Endothelial cell of umbilical vein (primary cell): Measurements from ENCODE around the gene TMEM254. TPM values are rescaled to one million over a fixed set of nuclear protein-coding genes. Genes with fewer than 3 reads are reported as not detected.

ENCODE experiments used
- BruUV-seq: library from RNA; stranded (reverse); fragments of 400-500 nt; replicated peaks from 2 replicates; lab custom pipeline; 2021; lab: Mats Ljungman, UMichigan
- CTCF ChIA-PET: fragments of 300-600, 350-600 bp; sonication (Branson Sonifier 250); formaldehyde crosslinking; loops from one replicate; lab custom pipeline; 2021; ENCODE audit warnings: antibody characterized with exemption, inconsistent platforms; lab: Charles Lee
- POLR2A ChIA-PET: fragments of 300-600, 350-600 bp; sonication (Branson Sonifier 250); formaldehyde crosslinking; loops from one replicate; lab custom pipeline; 2021; ENCODE audit warnings: antibody characterized with exemption, inconsistent platforms; lab: Charles Lee
- DNase-seq: peaks from one replicate; pipeline ENCODE4 v3.0.0-alpha.2; 2011; ENCODE audit warnings: low read depth, low spot score
- FAIRE-seq: peaks from 2 replicates; lab custom pipeline; 2011; peaks lifted over from hg19 to GRCh38; lab: Jason Lieb, UNC
- H2AFZ ChIP-seq: 2 replicates; pipeline ENCODE4 v1.6.0; 2012; ENCODE audit warnings: low read depth, low read length, control low read depth, inconsistent platforms
- H3K27ac ChIP-seq: 2 replicates; pipeline ENCODE4 v1.5.1; 2011; ENCODE audit warnings: low read depth, mild to moderate bottlenecking, control low read depth, low read length, moderate library complexity; ENCODE audit not compliant: insufficient read depth
- H3K27me3 ChIP-seq, 2 experiments: 2 replicates each; pipeline versions ENCODE4 v1.6.0 to v1.6.1; 2011; ENCODE audit warnings: low read length in 2 of 2, mixed read lengths in 1 of 2; ENCODE audit not compliant: control insufficient read depth in 2 of 2, insufficient read depth in 2 of 2
- H3K36me3 ChIP-seq, 2 experiments: 2 replicates in 1 of 2; 3 replicates in 1 of 2; pipeline ENCODE4 v1.5.1; 2011; ENCODE audit warnings: low read length in 2 of 2, mild to moderate bottlenecking in 1 of 2, moderate library complexity in 1 of 2; ENCODE audit not compliant: control insufficient read depth in 2 of 2, insufficient read depth in 2 of 2; ENCODE audit errors: extremely low read depth in 1 of 2
- H3K4me1 ChIP-seq: 3 replicates; pipeline ENCODE4 v1.5.1; 2011; ENCODE audit warnings: mild to moderate bottlenecking, low read length; ENCODE audit not compliant: control insufficient read depth, insufficient read depth; ENCODE audit errors: extremely low read depth
- H3K4me2 ChIP-seq: 2 replicates; pipeline ENCODE4 v1.6.1; 2011; ENCODE audit warnings: low read length, control low read depth, mixed read lengths; ENCODE audit not compliant: insufficient read depth
- H3K4me3 ChIP-seq, 3 experiments: fragments of 200-600 bp in 1 of 3; sonication (generic), shearing (Covaris generic) in 1 of 3; replicated peaks in 1 of 3; 2 replicates each; pipeline ENCODE4 v1.5.1; 2011 to 2016; ENCODE audit warnings: control low read depth in 3 of 3, low read length in 3 of 3, mild to moderate bottlenecking in 2 of 3, inconsistent platforms in 1 of 3, low read depth in 1 of 3, moderate library complexity in 1 of 3; ENCODE audit not compliant: insufficient read depth in 1 of 3
- H3K79me2 ChIP-seq: 2 replicates; pipeline ENCODE4 v1.6.0; 2012; ENCODE audit warnings: low read length, inconsistent platforms; ENCODE audit not compliant: control insufficient read depth, insufficient read depth
- H3K9ac ChIP-seq: replicated peaks from 2 replicates; pipeline ENCODE3; 2011; ENCODE audit warnings: low read length, control low read depth; ENCODE audit not compliant: insufficient read depth; ENCODE audit errors: extremely low read depth
- H3K9me1 ChIP-seq: replicated peaks from 3 replicates; pipeline ENCODE4 v1.6.0; 2011; ENCODE audit warnings: mild to moderate bottlenecking, low read length; ENCODE audit not compliant: control insufficient read depth, insufficient read depth; ENCODE audit errors: extremely low read depth
- H3K9me3 ChIP-seq: replicated peaks from 2 replicates; pipeline ENCODE4 v1.5.1; 2012; ENCODE audit warnings: low read length, inconsistent platforms; ENCODE audit not compliant: control insufficient read depth, insufficient read depth
- H4K20me1 ChIP-seq: replicated peaks from 2 replicates; pipeline ENCODE3; 2011; ENCODE audit warnings: mild to moderate bottlenecking, low read length; ENCODE audit not compliant: control insufficient read depth, insufficient read depth; ENCODE audit errors: extremely low read depth
- EZH2 ChIP-seq: IDR thresholded peaks from 2 replicates; pipeline ENCODE4 v1.6.1; 2012; ENCODE audit warnings: borderline replicate concordance, low read depth, mild to moderate bottlenecking, moderate library complexity, low read length, inconsistent platforms; ENCODE audit not compliant: severe bottlenecking
- FOS ChIP-seq: IDR thresholded peaks from 2 replicates; pipeline ENCODE4 v1.6.1; 2011; ENCODE audit warnings: mild to moderate bottlenecking, low read length, moderate library complexity, borderline replicate concordance; ENCODE audit not compliant: insufficient read depth
- GATA2 ChIP-seq: IDR thresholded peaks from 2 replicates; pipeline ENCODE4 v1.7.0; 2011; ENCODE audit warnings: low read depth, mild to moderate bottlenecking, moderate library complexity, mixed read lengths, low read length; ENCODE audit not compliant: insufficient read length, insufficient read depth
- MAX ChIP-seq: IDR thresholded peaks from 2 replicates; pipeline ENCODE4 v1.6.1; 2011; ENCODE audit not compliant: insufficient read depth, insufficient read length
- MYC ChIP-seq: IDR thresholded peaks from one replicate; pipeline ENCODE4 v1.6.1; 2011; ENCODE audit warnings: mild to moderate bottlenecking, low read depth, low read length
- POLR2A ChIP-seq: IDR thresholded peaks from 2 replicates; pipeline ENCODE4 v1.6.1; 2012; ENCODE audit warnings: low read depth, mild to moderate bottlenecking, control low read depth, low read length
- POLR2AphosphoS5 ChIP-seq: IDR thresholded peaks from 2 replicates; pipeline ENCODE4 v1.6.1; 2012; ENCODE audit warnings: low read depth, mild to moderate bottlenecking, control low read depth, low read length, moderate library complexity; ENCODE audit not compliant: insufficient read depth
- dilution Hi-C: fragments of 300-500 bp; cut with MboI; formaldehyde crosslinking; loops from one replicate; pipeline ENCODE4 v1.15.0; 2019; ENCODE audit warnings: low sequenced_read_pairs; ENCODE audit not compliant: extremely low pct_ligation_motif_present
- intact Hi-C: fragments of 100-400 bp; cut with micrococcal nuclease; formaldehyde crosslinking; loops from one replicate; pipeline ENCODE4 v1.10.0; 2022
- polyA plus RNA-seq, 4 experiments: library from polyadenylated mRNA; depleted of rRNA in 3 of 4; stranded (reverse) in 3 of 4; unstranded in 1 of 4; fragments of >200 nt; gene quantifications; 2 replicates each; pipeline versions ENCODE4 v1.2.1 to v1.2.3, GENCODE V29; 2011 to 2012; ENCODE audit warnings: missing spikeins in 1 of 4
- total RNA-seq: library from RNA; stranded (reverse); gene quantifications from 2 replicates; pipeline ENCODE4 v1.2.3, GENCODE V29; 2021
- TF ChIP-seq, protein P1 (sequence below), 2 donors: IDR thresholded peaks; 1 replicate in 1 of 2; 2 replicates in 1 of 2; pipeline ENCODE4 v1.5.1; 2011; ENCODE audit warnings: low read length in 2 of 2, mild to moderate bottlenecking in 2 of 2, moderate library complexity in 2 of 2, control low read depth in 1 of 2, inconsistent platforms in 1 of 2, low read depth in 1 of 2; ENCODE audit not compliant: insufficient read depth in 1 of 2; ENCODE audit errors: extremely low read depth in 1 of 2

TMEM254 gene
- total and polyA plus RNA-seq, 2 donors (not counting 3 experiments of a cell fraction or from before 2014, with no cell fraction given), result 10.1 to 13.4 TPM

DNA sequence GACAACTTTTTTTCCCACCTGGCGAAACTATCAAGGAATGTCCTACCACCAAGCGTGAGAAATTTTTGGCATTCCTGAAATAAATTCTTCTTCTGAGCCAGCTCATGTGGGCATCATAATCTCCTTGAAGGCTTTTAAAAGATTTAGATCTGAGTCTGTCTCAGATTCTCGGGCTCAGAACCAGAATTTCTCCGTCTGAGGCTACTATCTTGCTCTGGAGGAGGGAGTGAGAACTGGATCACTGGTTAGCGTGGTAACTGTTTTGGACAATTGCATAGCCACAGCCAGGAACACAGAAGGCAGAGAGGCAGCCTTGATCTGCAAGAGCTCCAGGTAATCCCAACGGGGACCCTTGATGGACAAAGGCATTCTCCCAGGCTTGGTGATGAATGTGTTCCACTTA lies 53.0 kb downstream of the TMEM254 start:
- Histone ChIP-seq H3K4me3 (no peak overlapping the region), H3K4me1 (peaks cover 10% of the 10 kb centered on the region), H3K36me3 (no peaks in the 10 kb centered on the region), H3K79me2 (no peaks in the 10 kb centered on the region), H3K27ac (no peak overlapping the region), H3K4me2 (no peak overlapping the region), H3K9me3 (no peaks in the 10 kb centered on the region), H2AFZ (no peak overlapping the region), H3K9ac (no peak overlapping the region), H4K20me1 (no peaks in the 10 kb centered on the region), H3K27me3 (peaks cover 0 to 2% of the 10 kb centered on the region in 2 experiments), H3K9me1 (no peaks in the 10 kb centered on the region)
- intact Hi-C loops (loop anchor here (5.0 kb wide), 1 partner anchor 74 kb away; no protein-coding TSS in a partner anchor), dilution Hi-C loops (no loop called here)
- TF ChIP-seq EZH2, result no peak
- TF ChIP-seq, protein P1, sequence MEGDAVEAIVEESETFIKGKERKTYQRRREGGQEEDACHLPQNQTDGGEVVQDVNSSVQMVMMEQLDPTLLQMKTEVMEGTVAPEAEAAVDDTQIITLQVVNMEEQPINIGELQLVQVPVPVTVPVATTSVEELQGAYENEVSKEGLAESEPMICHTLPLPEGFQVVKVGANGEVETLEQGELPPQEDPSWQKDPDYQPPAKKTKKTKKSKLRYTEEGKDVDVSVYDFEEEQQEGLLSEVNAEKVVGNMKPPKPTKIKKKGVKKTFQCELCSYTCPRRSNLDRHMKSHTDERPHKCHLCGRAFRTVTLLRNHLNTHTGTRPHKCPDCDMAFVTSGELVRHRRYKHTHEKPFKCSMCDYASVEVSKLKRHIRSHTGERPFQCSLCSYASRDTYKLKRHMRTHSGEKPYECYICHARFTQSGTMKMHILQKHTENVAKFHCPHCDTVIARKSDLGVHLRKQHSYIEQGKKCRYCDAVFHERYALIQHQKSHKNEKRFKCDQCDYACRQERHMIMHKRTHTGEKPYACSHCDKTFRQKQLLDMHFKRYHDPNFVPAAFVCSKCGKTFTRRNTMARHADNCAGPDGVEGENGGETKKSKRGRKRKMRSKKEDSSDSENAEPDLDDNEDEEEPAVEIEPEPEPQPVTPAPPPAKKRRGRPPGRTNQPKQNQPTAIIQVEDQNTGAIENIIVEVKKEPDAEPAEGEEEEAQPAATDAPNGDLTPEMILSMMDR (IDR thresholded peaks at IDR 0.05; ENCODE audit: extremely low read depth in 1 of 2, insufficient read depth in 1 of 2, low read depth in 1 of 2, low read length in 2 of 2), result no peak
- TF ChIP-seq GATA2, result no peak
- TF ChIP-seq POLR2A, result no peak
- TF ChIP-seq FOS, result no peak
- TF ChIP-seq POLR2AphosphoS5, result no peak
- no peak for TF ChIP-seq MYC
- no peak for TF ChIP-seq MAX
- DNase-seq (no peak), FAIRE-seq (no peak)
- ChIA-PET CTCF (interaction anchor here (1.3 to 4.2 kb wide), 3 partner anchors 13 to 73 kb away, joined by 3 to 17 read pairs (median 8); no protein-coding TSS in a partner anchor), POLR2A (interaction anchor here (0.6 kb wide), 1 partner anchor 16 kb away, joined by 3 read pairs; no protein-coding TSS in a partner anchor)
- BruUV-seq, result no TSS peak
